Vagina (tissue), 2 donors: ENCODE results near the gene HDAC6. TPM values are rescaled to one million over a fixed set of nuclear protein-coding genes. Genes with fewer than 3 reads are reported as not detected.

Source experiments
- DNase-seq, 2 donors: peaks; one replicate each; pipeline ENCODE4 v3.0.0-alpha.2; 2017; ENCODE audit errors: extremely low spot score in 2 of 2
- H3K27ac ChIP-seq: fragments of 200-600 bp; sonication (generic); one replicate; pipeline ENCODE4 v1.5.1; 2019
- H3K27me3 ChIP-seq: fragments of 200-600 bp; sonication (generic); one replicate; pipeline ENCODE4 v1.5.1; 2019
- H3K36me3 ChIP-seq, 2 donors: fragments of 200-600 bp; sonication (generic); one replicate each; pipeline ENCODE4 v1.5.1; 2017 to 2019
- H3K4me1 ChIP-seq: fragments of 200-600 bp; sonication (generic); one replicate; pipeline ENCODE4 v1.5.1; 2019
- H3K4me3 ChIP-seq, 2 donors: fragments of 200-600 bp; sonication (generic); 1 replicate in 1 of 2; 2 replicates in 1 of 2; pipeline ENCODE4 v1.5.1; 2016 to 2019
- H3K9me3 ChIP-seq: fragments of 200-600 bp; sonication (generic); one replicate; pipeline ENCODE4 v1.5.1; 2019
- CTCF ChIP-seq, 3 experiments: fragments of 450-650 bp in 2 of 3; fragments of 200-600 bp in 1 of 3; sonication (generic) in 1 of 3; IDR thresholded peaks; one replicate each; pipeline ENCODE4 v1.5.1; 2017 to 2019; ENCODE audit warnings: antibody characterized with exemption in 3 of 3, mild to moderate bottlenecking in 2 of 3, moderate library complexity in 2 of 3
- POLR2A ChIP-seq, 2 donors: fragments of 450-650 bp; IDR thresholded peaks; one replicate each; pipeline ENCODE4 v1.6.1; 2017; ENCODE audit warnings: antibody characterized with exemption in 2 of 2, mild to moderate bottlenecking in 2 of 2, moderate library complexity in 2 of 2
- POLR2AphosphoS5 ChIP-seq, 2 donors: sonication (generic); formaldehyde crosslinking; IDR thresholded peaks; one replicate each; pipeline ENCODE4 v1.9.0; 2017; ENCODE audit warnings: antibody characterized with exemption in 2 of 2, mild to moderate bottlenecking in 2 of 2, low read depth in 1 of 2; ENCODE audit not compliant: insufficient read depth in 1 of 2
- intact Hi-C: fragments of 100-400 bp; cut with DNase I; formaldehyde crosslinking; loops from one replicate; pipeline ENCODE4 v1.15.1; 2023
- total RNA-seq: library from RNA; depleted of rRNA; stranded (reverse); fragments of >200 nt; gene quantifications from one replicate; pipeline ENCODE4 v1.2.3, GENCODE V29; 2016

The HDAC6 gene
- total RNA-seq, 1 donor from 2014 or later = 67.8 TPM

- Histone ChIP-seq H3K9me3 (no peaks in the 10 kb centered on the region), H3K4me3 (no peak overlapping the region), H3K4me1 (no peaks in the 10 kb centered on the region), H3K27ac (no peak overlapping the region), H3K27me3 (no peaks in the 10 kb centered on the region), H3K36me3 (no peaks in the 10 kb centered on the region)
- TF ChIP-seq CTCF (IDR thresholded peaks at IDR 0.05) = no peak
- TF ChIP-seq POLR2A (IDR thresholded peaks at IDR 0.05) = no peak
- no peak for TF ChIP-seq POLR2AphosphoS5 (IDR thresholded peaks at IDR 0.05; ENCODE audit: insufficient read depth in 1 of 2, low read depth in 1 of 2)
- no peak for DNase-seq
- intact Hi-C loops = no loop called here
These were observed 12.3 kb upstream of the HDAC6 start for GRCh38 chrX:48789366-48790220.

GRCh38 chrX:48790477-48790876 lies 11.4 kb upstream of the HDAC6 start:
- Histone ChIP-seq H3K9me3 (no peaks in the 10 kb centered on the region), H3K4me3 (no peak overlapping the region), H3K4me1 (no peaks in the 10 kb centered on the region), H3K27me3 (no peaks in the 10 kb centered on the region), H3K36me3 (no peaks in the 10 kb centered on the region), H3K27ac (no peak overlapping the region)
- no peak for DNase-seq
- intact Hi-C loops = no loop called here
- TF ChIP-seq POLR2A (IDR thresholded peaks at IDR 0.05) (no peak), POLR2AphosphoS5 (IDR thresholded peaks at IDR 0.05; ENCODE audit: insufficient read depth in 1 of 2, low read depth in 1 of 2) (no peak), CTCF (IDR thresholded peaks at IDR 0.05) (no peak)

GRCh38 chrX:48791063-48791820 lies 10.6 kb upstream of the HDAC6 start:
- no peak for DNase-seq
- TF ChIP-seq CTCF (IDR thresholded peaks at IDR 0.05) = no peak
- no peak for TF ChIP-seq POLR2A (IDR thresholded peaks at IDR 0.05)
- no peak for TF ChIP-seq POLR2AphosphoS5 (IDR thresholded peaks at IDR 0.05; ENCODE audit: insufficient read depth in 1 of 2, low read depth in 1 of 2)
- Histone ChIP-seq H3K27me3 (no peaks in the 10 kb centered on the region), H3K9me3 (no peaks in the 10 kb centered on the region), H3K27ac (no peak overlapping the region), H3K4me3 (no peak overlapping the region), H3K4me1 (no peaks in the 10 kb centered on the region), H3K36me3 (no peaks in the 10 kb centered on the region)
- intact Hi-C loops = no loop called here

GRCh38 chrX:48792219-48792618 lies 9.6 kb upstream of the HDAC6 start:
- H3K9me3 ChIP-seq = no peaks in the 10 kb centered on the region
- H3K27ac ChIP-seq = no peak overlapping the region
- intact Hi-C loops = no loop called here
- TF ChIP-seq POLR2A (IDR thresholded peaks at IDR 0.05) (no peak), CTCF (IDR thresholded peaks at IDR 0.05) (no peak), POLR2AphosphoS5 (IDR thresholded peaks at IDR 0.05; ENCODE audit: insufficient read depth in 1 of 2, low read depth in 1 of 2) (no peak)
- no peaks in the 10 kb centered on the region for H3K4me1 ChIP-seq
- DNase-seq = no peak
- H3K27me3 ChIP-seq = no peaks in the 10 kb centered on the region
- H3K36me3 ChIP-seq = no peaks in the 10 kb centered on the region
- no peak overlapping the region for H3K4me3 ChIP-seq
